Astrocyte (in vitro differentiated cells and primary cell): Measurements from ENCODE around the gene SH2D7. TPM values are rescaled to one million over a fixed set of nuclear protein-coding genes. Genes with fewer than 3 reads are reported as not detected.

Experiments
- DNase-seq: peaks from one replicate; pipeline ENCODE4 v3.0.0-alpha.2; 2010; ENCODE audit warnings: low read depth
- FAIRE-seq: peaks from 2 replicates; lab custom pipeline; 2011; peaks lifted over from hg19 to GRCh38; lab: Jason Lieb, UNC
- H2AFZ ChIP-seq: 2 replicates; pipeline ENCODE4 v1.6.0; 2012; ENCODE audit warnings: low read depth, low read length, inconsistent platforms
- H3K27ac ChIP-seq: 2 replicates; pipeline ENCODE4 v1.5.1; 2011; ENCODE audit warnings: low read depth, low read length, inconsistent platforms
- H3K27me3 ChIP-seq: 2 replicates; pipeline ENCODE4 v1.6.0; 2011; ENCODE audit warnings: low read length, inconsistent platforms; ENCODE audit not compliant: insufficient read depth
- H3K36me3 ChIP-seq: 2 replicates; pipeline ENCODE4 v1.5.1; 2011; ENCODE audit warnings: low read length, inconsistent platforms; ENCODE audit not compliant: insufficient read depth
- H3K4me1 ChIP-seq: 2 replicates; pipeline ENCODE4 v1.5.1; 2011; ENCODE audit warnings: low read length, inconsistent platforms; ENCODE audit not compliant: insufficient read depth
- H3K4me2 ChIP-seq: 2 replicates; pipeline ENCODE4 v1.6.0; 2012; ENCODE audit warnings: low read length, inconsistent platforms
- H3K4me3 ChIP-seq: 2 replicates; pipeline ENCODE4 v1.5.1; 2011; ENCODE audit warnings: low read depth, mild to moderate bottlenecking, low read length, inconsistent platforms; ENCODE audit not compliant: insufficient read depth
- H3K79me2 ChIP-seq: 2 replicates; pipeline ENCODE4 v1.6.0; 2012; ENCODE audit warnings: mild to moderate bottlenecking, low read length, inconsistent platforms; ENCODE audit not compliant: insufficient read depth
- H3K9ac ChIP-seq: 2 replicates; pipeline ENCODE4 v1.6.0; 2012; ENCODE audit warnings: mild to moderate bottlenecking, low read length, inconsistent platforms
- H3K9me3 ChIP-seq: 2 replicates; pipeline ENCODE4 v1.5.1; 2012; ENCODE audit warnings: low read depth, mild to moderate bottlenecking, low read length, inconsistent platforms; ENCODE audit not compliant: insufficient read depth
- H4K20me1 ChIP-seq: 2 replicates; pipeline ENCODE4 v1.6.0; 2012; ENCODE audit warnings: low read length, inconsistent platforms; ENCODE audit not compliant: insufficient read depth
- H3K27ac Mint-ChIP-seq: one replicate; pipeline ENCODE4 v1.8.0; 2021; ENCODE audit warnings: mild to moderate bottlenecking, mixed read lengths; ENCODE audit not compliant: unreplicated experiment
- H3K27me3 Mint-ChIP-seq: one replicate; pipeline ENCODE4 v1.8.0; 2021; ENCODE audit warnings: low read depth, mixed read lengths; ENCODE audit not compliant: unreplicated experiment
- H3K36me3 Mint-ChIP-seq: one replicate; pipeline ENCODE4 v1.8.0; 2021; ENCODE audit warnings: low read depth, mixed read lengths; ENCODE audit not compliant: unreplicated experiment
- H3K4me1 Mint-ChIP-seq: one replicate; pipeline ENCODE4 v1.8.0; 2021; ENCODE audit warnings: low read depth, mixed read lengths; ENCODE audit not compliant: unreplicated experiment
- H3K4me3 Mint-ChIP-seq: one replicate; pipeline ENCODE4 v1.8.0; 2021; ENCODE audit warnings: mild to moderate bottlenecking, moderate library complexity, mixed read lengths; ENCODE audit not compliant: unreplicated experiment
- H3K9me3 Mint-ChIP-seq: one replicate; pipeline ENCODE4 v1.8.0; 2021; ENCODE audit warnings: mild to moderate bottlenecking, mixed read lengths; ENCODE audit not compliant: unreplicated experiment
- CTCF ChIP-seq: IDR thresholded peaks from 2 replicates; pipeline ENCODE4 v1.5.1; 2011; ENCODE audit warnings: low read depth, mild to moderate bottlenecking, inconsistent platforms, low read length, moderate library complexity; ENCODE audit not compliant: insufficient read depth
- EZH2 ChIP-seq: IDR thresholded peaks from 2 replicates; pipeline ENCODE4 v1.6.1; 2012; ENCODE audit warnings: mild to moderate bottlenecking, low read length, inconsistent platforms; ENCODE audit not compliant: insufficient read depth
- total RNA-seq: library from RNA; stranded (reverse); gene quantifications from 2 replicates; pipeline ENCODE4 v1.2.1, GENCODE V29; 2021

SH2D7 gene
- total RNA-seq, 1 donor from 2014 or later, result not detected

- Mint-ChIP-seq H3K4me1 (peaks cover 29% of the 10 kb centered on the region), H3K27ac (no peak overlapping the region)
Measured at GRCh38 chr15:78045189-78045588, 47.2 kb upstream of the SH2D7 start.

GRCh38 chr15:78046796-78047341 is 45.5 kb upstream of the SH2D7 start:
- FAIRE-seq, result no peak
- H3K27ac ChIP-seq, result no peak overlapping the region

More at GRCh38 chr15:78045189-78045588, 47.2 kb upstream of the SH2D7 start:
- Histone ChIP-seq H3K27ac (no peak overlapping the region), H3K4me3 (no peak overlapping the region), H3K27me3 (no peaks in the 10 kb centered on the region), H3K4me1 (peaks cover 18% of the 10 kb centered on the region), H3K9ac (no peak overlapping the region), H3K9me3 (no peaks in the 10 kb centered on the region), H3K36me3 (peaks cover 7% of the 10 kb centered on the region), H4K20me1 (peaks cover 45% of the 10 kb centered on the region), H2AFZ (no peak overlapping the region), H3K79me2 (no peaks in the 10 kb centered on the region), H3K4me2 (no peak overlapping the region)
- no peak for FAIRE-seq
- DNase-seq, result no peak
- peaks cover 3% of the 10 kb centered on the region for H3K9me3 Mint-ChIP-seq
- peaks cover 1% of the 10 kb centered on the region for H3K27me3 Mint-ChIP-seq
- TF ChIP-seq CTCF (no peak), EZH2 (no peak)
- peaks cover 10% of the 10 kb centered on the region for H3K36me3 Mint-ChIP-seq
- no peak overlapping the region for H3K4me3 Mint-ChIP-seq

More at GRCh38 chr15:78046796-78047341, 45.5 kb upstream of the SH2D7 start:
- H3K36me3 Mint-ChIP-seq, result peaks cover 10% of the 10 kb centered on the region
- Histone ChIP-seq H3K4me3 (no peak overlapping the region), H4K20me1 (peaks cover 57% of the 10 kb centered on the region), H3K36me3 (peaks cover 7% of the 10 kb centered on the region), H3K9me3 (no peaks in the 10 kb centered on the region), H3K4me2 (no peak overlapping the region), H3K4me1 (peaks cover 30% of the 10 kb centered on the region), H2AFZ (no peak overlapping the region), H3K9ac (no peak overlapping the region), H3K27me3 (no peaks in the 10 kb centered on the region), H3K79me2 (peaks cover 8% of the 10 kb centered on the region)
- no peak for TF ChIP-seq CTCF
- TF ChIP-seq EZH2, result no peak
- peaks cover 3% of the 10 kb centered on the region for H3K9me3 Mint-ChIP-seq
- H3K27me3 Mint-ChIP-seq, result no peaks in the 10 kb centered on the region
- no peak for DNase-seq
- H3K4me1 Mint-ChIP-seq, result peaks cover 39% of the 10 kb centered on the region
- no peak overlapping the region for H3K27ac Mint-ChIP-seq
- H3K4me3 Mint-ChIP-seq, result no peak overlapping the region
